Measurements from ENCODE around the gene LAX1.

DNA sequence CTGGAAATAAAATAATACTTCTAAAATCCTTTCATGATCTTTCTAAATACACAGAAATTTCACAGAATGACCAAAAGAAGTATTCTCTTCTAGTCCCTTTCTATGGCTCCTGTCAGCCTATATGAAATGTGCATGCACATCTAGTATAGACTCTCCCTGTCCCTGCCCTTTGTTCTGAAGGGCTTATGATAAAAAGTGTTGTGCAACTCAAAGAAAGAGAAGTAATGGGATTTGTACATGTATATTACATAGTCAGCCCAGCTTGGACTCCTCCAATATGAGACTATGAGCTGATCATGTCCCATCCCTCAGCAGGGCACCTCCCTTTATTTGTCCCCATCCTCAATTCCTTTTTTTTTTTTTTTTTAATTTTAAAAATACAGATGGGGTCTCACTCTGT, 42.1 kb upstream of the LAX1 start:
- TF ChIP-seq, protein P1, sequence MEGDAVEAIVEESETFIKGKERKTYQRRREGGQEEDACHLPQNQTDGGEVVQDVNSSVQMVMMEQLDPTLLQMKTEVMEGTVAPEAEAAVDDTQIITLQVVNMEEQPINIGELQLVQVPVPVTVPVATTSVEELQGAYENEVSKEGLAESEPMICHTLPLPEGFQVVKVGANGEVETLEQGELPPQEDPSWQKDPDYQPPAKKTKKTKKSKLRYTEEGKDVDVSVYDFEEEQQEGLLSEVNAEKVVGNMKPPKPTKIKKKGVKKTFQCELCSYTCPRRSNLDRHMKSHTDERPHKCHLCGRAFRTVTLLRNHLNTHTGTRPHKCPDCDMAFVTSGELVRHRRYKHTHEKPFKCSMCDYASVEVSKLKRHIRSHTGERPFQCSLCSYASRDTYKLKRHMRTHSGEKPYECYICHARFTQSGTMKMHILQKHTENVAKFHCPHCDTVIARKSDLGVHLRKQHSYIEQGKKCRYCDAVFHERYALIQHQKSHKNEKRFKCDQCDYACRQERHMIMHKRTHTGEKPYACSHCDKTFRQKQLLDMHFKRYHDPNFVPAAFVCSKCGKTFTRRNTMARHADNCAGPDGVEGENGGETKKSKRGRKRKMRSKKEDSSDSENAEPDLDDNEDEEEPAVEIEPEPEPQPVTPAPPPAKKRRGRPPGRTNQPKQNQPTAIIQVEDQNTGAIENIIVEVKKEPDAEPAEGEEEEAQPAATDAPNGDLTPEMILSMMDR (IDR thresholded peaks at IDR 0.05; ENCODE audit: poor library complexity, severe bottlenecking), result no peak
- TF ChIP-seq, protein P2, sequence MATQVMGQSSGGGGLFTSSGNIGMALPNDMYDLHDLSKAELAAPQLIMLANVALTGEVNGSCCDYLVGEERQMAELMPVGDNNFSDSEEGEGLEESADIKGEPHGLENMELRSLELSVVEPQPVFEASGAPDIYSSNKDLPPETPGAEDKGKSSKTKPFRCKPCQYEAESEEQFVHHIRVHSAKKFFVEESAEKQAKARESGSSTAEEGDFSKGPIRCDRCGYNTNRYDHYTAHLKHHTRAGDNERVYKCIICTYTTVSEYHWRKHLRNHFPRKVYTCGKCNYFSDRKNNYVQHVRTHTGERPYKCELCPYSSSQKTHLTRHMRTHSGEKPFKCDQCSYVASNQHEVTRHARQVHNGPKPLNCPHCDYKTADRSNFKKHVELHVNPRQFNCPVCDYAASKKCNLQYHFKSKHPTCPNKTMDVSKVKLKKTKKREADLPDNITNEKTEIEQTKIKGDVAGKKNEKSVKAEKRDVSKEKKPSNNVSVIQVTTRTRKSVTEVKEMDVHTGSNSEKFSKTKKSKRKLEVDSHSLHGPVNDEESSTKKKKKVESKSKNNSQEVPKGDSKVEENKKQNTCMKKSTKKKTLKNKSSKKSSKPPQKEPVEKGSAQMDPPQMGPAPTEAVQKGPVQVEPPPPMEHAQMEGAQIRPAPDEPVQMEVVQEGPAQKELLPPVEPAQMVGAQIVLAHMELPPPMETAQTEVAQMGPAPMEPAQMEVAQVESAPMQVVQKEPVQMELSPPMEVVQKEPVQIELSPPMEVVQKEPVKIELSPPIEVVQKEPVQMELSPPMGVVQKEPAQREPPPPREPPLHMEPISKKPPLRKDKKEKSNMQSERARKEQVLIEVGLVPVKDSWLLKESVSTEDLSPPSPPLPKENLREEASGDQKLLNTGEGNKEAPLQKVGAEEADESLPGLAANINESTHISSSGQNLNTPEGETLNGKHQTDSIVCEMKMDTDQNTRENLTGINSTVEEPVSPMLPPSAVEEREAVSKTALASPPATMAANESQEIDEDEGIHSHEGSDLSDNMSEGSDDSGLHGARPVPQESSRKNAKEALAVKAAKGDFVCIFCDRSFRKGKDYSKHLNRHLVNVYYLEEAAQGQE (IDR thresholded peaks at IDR 0.05; ENCODE audit: borderline replicate concordance), result no peak

Measured in neural cell (in vitro differentiated cells).